WTC11 (cell line): ENCODE data around the gene NPAS3. TPM values are rescaled to one million over a fixed set of nuclear protein-coding genes. Genes with fewer than 3 reads are reported as not detected.

Experiments used
- ATAC-seq: fragments of 200-7000 bp; cut with Tn5 transposase; 2 replicates; pipeline ENCODE4 v1.10.0; 2021; ENCODE audit warnings: mild to moderate bottlenecking, moderate library complexity
- CTCF ChIA-PET: fragments of 300-600 bp; sonication (Branson Sonifier 250); formaldehyde crosslinking; loops from one replicate; lab custom pipeline; 2021; ENCODE audit warnings: antibody characterized with exemption; lab: Charles Lee
- POLR2A ChIA-PET: fragments of 350-600 bp; sonication (Branson Sonifier 250); formaldehyde crosslinking; loops from one replicate; lab custom pipeline; 2021; ENCODE audit warnings: antibody characterized with exemption; lab: Charles Lee
- DNase-seq: peaks from one replicate; pipeline ENCODE4 v3.0.0; 2021; ENCODE audit warnings: low spot score
- H3K27ac Mint-ChIP-seq: 2 replicates; pipeline ENCODE4 v1.8.0; 2021; ENCODE audit warnings: mixed read lengths
- H3K27me3 Mint-ChIP-seq: 2 replicates; pipeline ENCODE4 v1.8.0; 2021; ENCODE audit warnings: low read depth, mild to moderate bottlenecking, moderate library complexity, mixed read lengths
- H3K36me3 Mint-ChIP-seq: 2 replicates; pipeline ENCODE4 v1.8.0; 2021; ENCODE audit warnings: mixed read lengths
- H3K4me1 Mint-ChIP-seq: 2 replicates; pipeline ENCODE4 v1.8.0; 2022; ENCODE audit warnings: mixed read lengths
- H3K4me3 Mint-ChIP-seq: 2 replicates; pipeline ENCODE4 v1.8.0; 2021; ENCODE audit warnings: mild to moderate bottlenecking, moderate library complexity, mixed read lengths
- H3K9me3 Mint-ChIP-seq: 2 replicates; pipeline ENCODE4 v1.8.0; 2021; ENCODE audit warnings: mixed read lengths
- CDX4 ChIP-seq: fragments of 250-450 bp; sonication (Bioruptor Pico); IDR thresholded peaks from 2 replicates; pipeline ENCODE4 v1.9.0; 2021; ENCODE audit warnings: moderate library complexity, mild to moderate bottlenecking, inconsistent platforms, borderline replicate concordance
- FOXP4 ChIP-seq: sonication (generic); formaldehyde crosslinking; IDR thresholded peaks from 2 replicates; pipeline ENCODE4 v1.8.0; 2022; ENCODE audit warnings: mild to moderate bottlenecking, missing genetic modification reagents
- MYBL2 ChIP-seq: sonication (generic); formaldehyde crosslinking; IDR thresholded peaks from 2 replicates; pipeline ENCODE4 v1.8.1; 2023; ENCODE audit warnings: mild to moderate bottlenecking, moderate library complexity, missing genetic modification reagents
- NFYB ChIP-seq: sonication (generic); formaldehyde crosslinking; conservative IDR thresholded peaks from 2 replicates; pipeline ENCODE4 v1.8.0; 2022; ENCODE audit warnings: low read depth, missing genetic modification reagents
- PREB ChIP-seq: sonication (generic); formaldehyde crosslinking; IDR thresholded peaks from 2 replicates; pipeline ENCODE4 v1.8.1; 2022; ENCODE audit warnings: mild to moderate bottlenecking, missing genetic modification reagents, moderate library complexity, borderline replicate concordance
- PRRX2 ChIP-seq: fragments of 250-450 bp; sonication (Bioruptor Pico); IDR thresholded peaks from 2 replicates; pipeline ENCODE4 v1.8.0; 2021; ENCODE audit warnings: mild to moderate bottlenecking
- SP1 ChIP-seq: sonication (generic); formaldehyde crosslinking; conservative IDR thresholded peaks from 2 replicates; pipeline ENCODE4 v1.8.1; 2022; ENCODE audit warnings: missing genetic modification reagents
- STAT6 ChIP-seq: sonication (generic); formaldehyde crosslinking; conservative IDR thresholded peaks from 2 replicates; pipeline ENCODE4 v1.8.1; 2023; ENCODE audit warnings: mild to moderate bottlenecking, low read depth, missing genetic modification reagents, moderate library complexity
- TEAD1 ChIP-seq: sonication (generic); formaldehyde crosslinking; IDR thresholded peaks from 2 replicates; pipeline ENCODE4 v1.8.0; 2022; ENCODE audit warnings: mild to moderate bottlenecking, missing genetic modification reagents
- ZBTB21 ChIP-seq: sonication (generic); formaldehyde crosslinking; IDR thresholded peaks from 2 replicates; pipeline ENCODE4 v1.8.1; 2023; ENCODE audit warnings: mild to moderate bottlenecking, missing genetic modification reagents, borderline replicate concordance
- ZNF121 ChIP-seq: sonication (generic); formaldehyde crosslinking; IDR thresholded peaks from 2 replicates; pipeline ENCODE4 v1.8.0; 2023; ENCODE audit warnings: missing genetic modification reagents
- ZNF219 ChIP-seq: sonication (generic); formaldehyde crosslinking; IDR thresholded peaks from 2 replicates; pipeline ENCODE4 v1.8.0; 2023; ENCODE audit warnings: missing genetic modification reagents, mild to moderate bottlenecking, borderline replicate concordance
- ZNF281 ChIP-seq: sonication (generic); formaldehyde crosslinking; IDR thresholded peaks from 2 replicates; pipeline ENCODE4 v1.8.0; 2023; ENCODE audit warnings: mild to moderate bottlenecking, missing genetic modification reagents
- ZNF317 ChIP-seq: sonication (generic); formaldehyde crosslinking; IDR thresholded peaks from 2 replicates; pipeline ENCODE4 v1.8.1; 2023; ENCODE audit warnings: low read depth, mild to moderate bottlenecking, moderate library complexity, missing genetic modification reagents, borderline replicate concordance
- ZNF416 ChIP-seq: fragments of 250-450 bp; sonication (Bioruptor Pico); IDR thresholded peaks from 2 replicates; pipeline ENCODE4 v1.9.0; 2021; ENCODE audit warnings: mild to moderate bottlenecking, inconsistent platforms
- total RNA-seq: library from RNA; stranded (reverse); gene quantifications from 3 replicates; pipeline ENCODE4 v1.2.3, GENCODE V29; 2021
- TF ChIP-seq, protein P1 (sequence below): fragments of 250-450 bp; sonication (Bioruptor Pico); conservative IDR thresholded peaks from 2 replicates; pipeline ENCODE4 v1.9.0; 2021; ENCODE audit warnings: mild to moderate bottlenecking

NPAS3 gene
- total RNA-seq, 1 experiment from 2014 or later = 3.2 TPM

GRCh38 chr14:33836203-33836899, 897.7 kb downstream of the NPAS3 start:
- no peaks in the 10 kb centered on the region; the same call in 1 of the 2 replicates for H3K27me3 Mint-ChIP-seq
- ChIA-PET CTCF (interaction anchor here (0.6 to 6.6 kb wide), 4 partner anchors 12 to 1276 kb away, joined by 3 to 45 read pairs (median 4); no protein-coding TSS in a partner anchor), POLR2A (no interaction called here)
- no peak overlapping the region for H3K4me3 Mint-ChIP-seq
- DNase-seq (no peak), ATAC-seq (peak; percentile 60)
- H3K9me3 Mint-ChIP-seq = 0 out of 2 replicates have a peak, but pooled peaks cover 8% of the 10 kb centered on the region
- H3K36me3 Mint-ChIP-seq = no peaks in the 10 kb centered on the region
- 0 out of 2 replicates have a peak, but pooled peaks have one; percentile 3 for TF ChIP-seq ZNF121
- TF ChIP-seq, protein P1, sequence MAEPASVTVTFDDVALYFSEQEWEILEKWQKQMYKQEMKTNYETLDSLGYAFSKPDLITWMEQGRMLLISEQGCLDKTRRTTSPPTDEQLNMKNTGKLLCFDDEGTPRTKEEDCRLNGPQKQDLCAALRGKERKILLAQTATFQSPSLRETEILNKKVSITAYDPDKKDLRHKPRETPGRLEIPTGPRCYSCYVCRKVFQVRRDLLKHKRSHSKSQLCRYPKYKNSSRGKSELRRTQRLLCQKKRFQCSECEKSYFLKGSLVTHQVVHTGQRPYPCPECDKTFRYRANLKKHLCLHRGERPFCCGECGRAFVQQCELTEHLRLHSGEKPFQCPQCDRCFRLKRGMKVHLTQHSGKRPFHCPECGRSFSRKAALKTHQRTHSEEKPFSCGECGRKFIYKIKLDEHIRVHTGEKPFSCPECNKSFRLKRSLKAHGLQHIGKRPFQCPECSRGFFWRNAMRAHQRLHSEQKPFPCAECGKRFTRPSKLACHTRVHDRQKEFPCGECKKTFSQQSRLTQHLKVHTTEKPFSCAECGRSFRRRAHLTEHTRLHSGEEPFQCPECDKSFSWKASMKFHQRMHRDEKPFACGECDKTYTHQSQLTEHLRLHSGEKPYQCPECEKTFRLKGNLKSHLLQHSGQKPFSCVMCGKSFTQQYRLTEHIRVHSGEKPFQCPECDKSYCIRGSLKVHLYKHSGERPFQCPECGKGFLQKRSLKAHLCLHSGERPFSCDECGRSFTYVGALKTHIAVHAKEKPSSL = no peak
- H3K4me1 Mint-ChIP-seq = peaks cover 22% of the 10 kb centered on the region
- H3K27ac Mint-ChIP-seq = peak overlapping the region; percentile 7

- no peaks in the 10 kb centered on the region; the same call in 1 of the 2 replicates for H3K27me3 Mint-ChIP-seq
- POLR2A ChIA-PET = no interaction called here
- H3K27ac Mint-ChIP-seq = peak overlapping the region; percentile 7; the same call in 1 of the 2 replicates
- 0 out of 2 replicates have a peak, but pooled peaks cover 6% of the 10 kb centered on the region for H3K9me3 Mint-ChIP-seq
- H3K36me3 Mint-ChIP-seq = no peaks in the 10 kb centered on the region
- ATAC-seq = peak; percentile 70
- no peak for TF ChIP-seq CDX4 (CRISPR knock-in tag)
- no peak for TF ChIP-seq ZNF219
- TF ChIP-seq ZNF281 (CRISPR knock-in tag) = no peak
- no peak for TF ChIP-seq STAT6 (CRISPR knock-in tag)
- TF ChIP-seq ZBTB21 (CRISPR knock-in tag) = no peak
- TF ChIP-seq TEAD1 (CRISPR knock-in tag) = no peak
- no peak for TF ChIP-seq FOXP4 (CRISPR knock-in tag)
- no peak for TF ChIP-seq ZNF416 (CRISPR knock-in tag)
- no peak for TF ChIP-seq SP1 (CRISPR knock-in tag)
- no peak for TF ChIP-seq NFYB (CRISPR knock-in tag)
- TF ChIP-seq PRRX2 (CRISPR knock-in tag) = no peak
- TF ChIP-seq ZNF317 (CRISPR knock-in tag) = no peak
- TF ChIP-seq MYBL2 = no peak
- TF ChIP-seq PREB = no peak
- TF ChIP-seq, protein P1 = no peak
- TF ChIP-seq, all 79 proteins: peak for 0
- Mint-ChIP-seq H3K4me1 (peaks cover 22% of the 10 kb centered on the region), H3K4me3 (no peak overlapping the region)
- DNase-seq = no peak
- CTCF ChIA-PET = interaction anchor here (0.6 to 6.6 kb wide), 4 partner anchors 11 to 1277 kb away, joined by 3 to 45 read pairs (median 4); no protein-coding TSS in a partner anchor
Observed at GRCh38 chr14:33836900-33837577, 898.4 kb downstream of the NPAS3 start.
